OCI-LY7 (cell line): ENCODE measurements around the gene TLE3.

Experiments used
- CTCF ChIP-seq: fragments of 200-600 bp; sonication (generic); conservative IDR thresholded peaks from 2 replicates; pipeline ENCODE4 v1.5.1; 2014; ENCODE audit warnings: mild to moderate bottlenecking, antibody characterized with exemption, low read length, moderate library complexity, mixed read lengths
- EZH2phosphoT487 ChIP-seq: fragments of 200-600 bp; sonication (generic); IDR thresholded peaks from 2 replicates; pipeline ENCODE4 v1.6.1; 2018; ENCODE audit warnings: low read depth, borderline replicate concordance, mild to moderate bottlenecking, mixed run types, antibody characterized with exemption, low read length, moderate library complexity, mixed read lengths

- TF ChIP-seq CTCF (no peak), EZH2phosphoT487 (no peak)
These were observed 62.5 kb downstream of the TLE3 start for GRCh38 chr15:70035051-70035718.
